ENCODE results near the gene KRT222.

KRT222 gene

DNA sequence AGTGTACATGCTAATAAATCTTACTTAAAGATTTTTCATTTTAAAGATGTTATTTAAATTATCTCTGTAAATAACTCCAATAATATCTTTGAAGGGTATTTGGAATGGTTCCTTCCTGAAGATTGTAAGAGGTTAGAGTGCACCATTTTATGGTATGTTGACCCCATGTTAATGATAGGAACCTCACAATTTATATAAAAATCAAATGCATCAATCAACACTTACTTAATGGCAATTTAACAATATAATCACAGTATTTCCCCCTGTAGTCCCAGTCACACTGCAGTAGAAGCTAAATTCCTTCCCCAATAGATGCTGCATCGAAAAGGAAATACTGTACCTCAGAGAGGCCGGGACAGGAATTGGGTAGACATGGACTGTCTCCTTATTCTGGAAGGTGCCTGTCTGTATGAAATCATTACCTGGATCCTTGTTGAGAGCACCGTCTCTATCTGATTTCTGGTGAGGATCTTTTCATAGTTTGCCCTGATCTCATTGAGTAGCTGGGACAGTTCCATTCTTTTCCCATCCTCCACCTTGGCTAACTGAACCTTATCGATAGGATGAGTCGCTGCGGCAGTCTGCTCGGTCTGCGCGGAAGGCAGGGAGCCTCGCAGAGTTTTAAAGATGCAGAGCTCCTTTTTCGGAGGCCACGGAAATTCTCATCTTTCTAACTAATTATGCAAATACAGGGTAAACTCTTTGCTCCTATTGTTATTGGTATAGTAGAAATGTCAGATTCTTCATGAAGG lies at the start of gene KRT222:
Gene KRT222 (minus strand): TSS at position 596 of the 752 bp plus-strand sequence. CDS start 78 bp downstream, at position 518.
- DNase-seq, result no peak

DNA sequence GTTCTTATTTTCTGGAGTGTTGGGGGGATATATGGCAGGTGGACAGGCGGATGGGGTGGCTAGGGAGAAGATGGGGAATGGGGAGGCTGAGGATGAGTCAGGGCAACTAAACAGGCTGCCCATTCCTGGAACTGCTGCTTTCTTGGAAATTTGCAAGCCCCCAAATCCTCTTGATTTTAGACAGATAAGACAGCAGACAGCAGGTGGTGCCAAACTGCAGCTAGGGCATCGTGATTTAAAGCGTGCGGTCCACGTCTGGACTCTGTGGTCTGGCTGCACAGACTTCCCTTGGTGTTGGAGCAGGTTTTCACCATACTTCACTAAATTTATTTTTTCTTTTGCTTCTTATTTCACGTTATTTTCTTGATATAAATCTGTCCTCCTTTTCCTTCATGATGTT lies 49.5 kb upstream of the KRT222 start:
- no peak for DNase-seq

DNA sequence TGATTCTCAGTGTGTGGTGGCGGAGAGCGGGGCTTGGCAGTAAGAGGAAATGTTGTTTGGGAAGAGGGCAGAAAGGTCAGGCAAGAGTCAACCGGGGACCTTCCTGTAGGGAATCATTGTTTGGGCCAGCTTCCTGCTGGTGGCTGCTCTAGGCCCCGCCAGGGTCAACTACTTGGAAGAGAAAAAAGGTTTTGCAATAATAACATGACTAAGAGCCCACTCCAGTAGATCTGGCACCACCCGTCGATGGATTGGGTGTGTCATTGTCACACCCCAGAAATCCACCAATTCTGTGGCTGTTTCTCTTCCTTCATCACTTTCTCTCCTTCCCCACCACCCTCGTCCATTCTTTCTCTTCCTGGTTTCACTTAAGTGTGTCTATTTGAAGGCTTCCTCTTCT lies 42.8 kb upstream of the KRT222 start:
- DNase-seq, result peak; percentile 56

DNA sequence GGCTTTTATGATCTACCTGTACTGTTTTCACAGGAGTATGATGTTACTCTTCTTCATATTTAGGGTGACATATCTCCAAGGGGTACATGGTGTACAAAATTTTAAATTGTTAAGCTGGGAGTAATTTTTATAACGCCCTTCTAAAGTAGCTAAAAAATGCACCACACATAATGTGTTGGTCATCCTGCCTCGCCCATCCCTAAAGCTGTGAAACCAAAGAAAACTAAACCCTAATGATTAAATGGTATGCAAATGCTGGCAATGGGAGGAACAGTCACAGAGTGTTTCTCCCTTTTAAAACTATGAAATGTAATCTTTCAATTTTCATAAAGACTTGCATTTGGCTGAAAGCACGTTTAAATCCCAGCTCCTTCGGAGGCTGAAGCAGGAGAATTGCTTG lies 40.6 kb upstream of the KRT222 start:
- DNase-seq, result no peak

DNA sequence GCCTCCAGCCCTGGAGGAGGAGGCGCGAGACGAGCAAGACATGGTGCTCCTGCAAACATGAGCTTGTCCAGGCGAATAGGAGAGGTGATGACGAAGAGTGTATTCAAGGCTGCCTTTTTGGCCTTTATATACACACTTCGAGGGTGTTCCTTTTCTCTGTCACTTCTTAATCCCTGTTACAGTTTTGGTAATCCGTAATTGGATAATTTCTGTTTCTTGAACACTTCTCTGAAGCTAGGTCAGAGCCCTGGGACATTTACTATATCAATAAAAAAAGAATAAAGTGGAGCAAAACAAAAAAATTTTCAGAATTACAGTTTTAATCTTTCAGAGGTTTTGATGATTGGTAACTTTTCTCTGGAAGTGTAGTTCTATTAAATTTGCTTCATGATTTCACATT lies 38.7 kb upstream of the KRT222 start, which contains the start of gene KRT24:
Gene KRT24 (minus strand): TSS at position 101 of the 400 bp plus-strand sequence. CDS start 59 bp downstream, at position 42.
- no peak for DNase-seq

DNA sequence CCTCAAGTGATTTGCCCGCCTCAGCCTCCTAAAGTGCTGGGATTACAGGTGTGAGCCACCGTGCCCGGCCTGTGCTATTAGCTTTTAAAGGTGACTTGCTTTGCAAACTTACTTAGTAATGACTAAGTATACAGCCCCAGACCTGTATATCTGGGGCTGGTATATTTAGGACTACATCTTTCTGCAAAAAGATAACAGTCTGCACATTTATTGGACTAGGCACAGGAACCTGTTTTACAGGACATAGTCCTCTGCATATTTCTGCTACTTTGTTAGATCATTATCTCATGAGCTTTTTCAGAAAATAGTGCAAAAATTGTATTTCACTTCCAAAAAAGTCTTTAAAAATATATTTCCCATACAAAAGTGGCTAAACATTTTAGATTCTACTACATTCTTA lies 37.3 kb upstream of the KRT222 start:
- DNase-seq, result no peak

DNA sequence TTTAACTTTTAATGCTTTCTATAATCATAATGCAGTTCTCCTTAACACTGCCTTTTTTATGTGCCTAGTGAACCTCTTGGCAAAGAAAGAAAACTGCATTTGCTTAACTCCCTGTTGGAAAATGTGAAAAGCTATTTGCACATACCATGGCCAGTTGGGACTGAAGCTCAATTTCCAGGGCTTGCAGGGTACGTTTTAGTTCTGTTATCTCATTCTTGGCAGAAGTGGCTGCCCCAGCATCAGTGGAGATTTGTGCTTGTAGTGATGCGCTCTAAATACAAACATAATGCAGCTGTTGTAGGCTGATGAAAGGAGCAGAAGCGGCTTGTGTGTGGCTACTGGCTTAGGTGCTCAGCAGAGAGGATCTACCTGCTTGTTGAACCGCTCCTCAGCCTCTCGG lies 34.9 kb upstream of the KRT222 start:
- DNase-seq, result no peak

DNA sequence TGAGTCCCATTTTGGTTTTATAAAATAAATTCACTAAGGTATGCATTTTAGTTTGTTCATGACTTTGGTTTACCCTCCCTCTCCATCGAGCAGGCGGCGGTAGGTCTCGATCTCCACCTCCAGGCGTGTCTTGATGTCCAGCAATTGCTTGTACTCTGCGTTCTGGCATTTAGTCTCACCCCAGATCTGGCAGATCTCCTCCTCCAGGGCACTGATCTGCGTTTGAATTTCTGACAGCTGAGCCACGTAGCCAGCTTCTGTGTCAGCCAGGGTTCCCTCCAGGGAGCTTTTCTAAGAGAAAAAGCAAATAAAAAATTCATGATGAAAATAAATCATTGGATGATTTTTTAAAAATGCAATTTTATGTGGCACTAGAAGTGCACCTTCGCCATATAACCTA lies 34.4 kb upstream of the KRT222 start:
- DNase-seq, result no peak

DNA sequence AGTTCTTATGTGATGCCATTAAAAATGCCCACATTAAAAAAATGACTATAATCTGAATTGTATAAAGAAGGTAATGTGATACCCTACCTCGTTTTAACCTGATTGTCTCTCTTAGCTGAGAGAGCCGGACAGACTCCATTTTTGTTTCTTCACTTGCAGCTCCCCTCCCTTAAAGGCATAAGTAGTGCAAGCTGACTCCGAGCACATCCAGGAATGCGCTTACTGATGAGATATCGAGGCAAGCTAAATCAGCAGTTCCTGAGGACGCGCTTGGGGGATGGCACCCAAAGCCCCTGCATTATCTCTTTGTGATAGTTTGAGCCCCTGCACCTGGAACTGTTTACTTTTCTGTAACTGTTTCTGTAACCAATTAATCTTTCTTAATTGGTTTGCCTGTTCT lies 32.3 kb upstream of the KRT222 start:
- DNase-seq, result no peak

DNA sequence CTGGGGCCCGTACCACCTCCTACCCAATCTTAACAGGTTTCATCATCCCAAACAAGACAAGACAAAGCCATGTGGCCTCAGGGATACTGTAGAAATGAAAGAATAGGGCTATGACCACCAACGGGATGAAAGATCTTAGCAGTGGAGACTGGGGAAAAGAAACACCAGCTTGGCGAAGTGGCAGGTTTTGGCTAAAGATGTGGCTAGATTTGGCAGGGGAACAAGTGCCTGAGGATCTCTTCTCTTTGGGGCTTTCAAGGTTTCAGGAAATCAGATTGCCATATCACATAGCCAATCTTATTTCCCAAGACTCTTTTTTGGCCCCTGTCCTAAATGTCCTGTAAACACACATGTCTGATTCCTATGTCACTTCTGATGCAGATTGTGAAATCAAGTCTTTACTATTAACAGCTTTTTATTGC lies 31.7 kb upstream of the KRT222 start:
- no peak for DNase-seq

DNA sequence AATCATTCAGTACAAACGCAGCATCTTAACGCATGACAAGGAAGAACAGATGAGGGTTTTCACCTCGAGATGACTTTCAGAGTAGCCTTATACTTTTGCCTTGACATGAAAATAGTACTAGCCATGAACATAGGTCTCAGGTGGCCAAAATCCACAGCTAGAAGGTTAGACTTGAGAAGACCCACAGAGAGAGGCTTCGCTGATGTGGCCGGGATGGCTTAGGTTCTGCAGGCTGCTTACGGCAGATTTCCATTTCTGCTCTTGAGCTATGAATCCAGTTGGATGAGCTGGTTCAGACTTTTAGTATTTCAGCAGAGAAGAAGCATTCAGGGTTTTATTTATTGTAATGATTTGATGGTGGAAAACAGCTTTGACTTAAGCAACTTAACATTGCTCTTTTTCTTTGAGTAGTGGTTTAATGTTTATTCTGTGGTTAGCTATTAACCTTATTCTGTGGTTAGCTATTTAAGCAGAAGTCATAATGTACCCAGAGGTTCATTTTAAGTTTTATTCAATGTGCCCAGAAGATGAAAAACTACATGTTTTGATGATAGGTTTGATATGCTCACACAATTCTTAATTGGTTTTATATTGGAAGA lies 31.0 kb upstream of the KRT222 start:
- no peak for DNase-seq

DNA sequence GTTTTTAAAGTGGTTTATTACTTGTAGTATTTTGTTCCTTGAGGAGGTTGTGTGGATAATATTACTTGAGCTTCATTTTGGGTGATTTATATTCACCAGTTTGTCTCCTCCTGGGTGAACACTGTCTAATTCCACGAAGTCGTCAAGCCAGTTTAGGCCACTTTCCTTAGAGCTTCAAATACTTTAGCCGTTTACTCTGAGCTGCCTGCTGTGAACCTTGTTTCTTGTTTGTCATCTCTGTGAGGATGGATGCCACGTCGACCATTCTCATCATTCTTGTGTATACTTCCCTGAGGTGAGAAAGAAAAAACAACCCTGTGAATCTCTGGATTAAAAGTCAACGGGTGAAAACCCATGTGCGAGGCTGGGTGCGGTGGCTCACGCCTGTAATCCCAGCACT lies 29.6 kb upstream of the KRT222 start:
- no peak for DNase-seq

DNA sequence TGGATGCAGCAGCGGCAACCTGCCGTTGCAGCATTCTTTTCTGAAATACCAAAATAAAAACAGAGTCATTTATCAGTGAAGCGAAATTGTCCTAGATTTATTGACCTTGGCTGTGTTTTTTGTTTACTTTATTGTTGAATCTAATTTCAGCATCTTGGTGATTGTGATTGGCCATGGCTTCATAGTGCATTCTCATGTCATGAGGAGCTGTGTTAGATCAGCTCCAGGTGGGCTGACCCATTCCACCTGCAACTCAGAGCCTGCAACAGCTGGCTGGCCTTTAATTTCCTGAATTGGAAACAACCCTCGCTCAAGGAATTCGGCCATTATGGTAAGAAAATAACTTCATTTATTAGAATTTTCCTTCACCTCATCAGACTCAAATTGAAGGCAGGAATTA lies 22.1 kb upstream of the KRT222 start:
- no peak for DNase-seq

DNA sequence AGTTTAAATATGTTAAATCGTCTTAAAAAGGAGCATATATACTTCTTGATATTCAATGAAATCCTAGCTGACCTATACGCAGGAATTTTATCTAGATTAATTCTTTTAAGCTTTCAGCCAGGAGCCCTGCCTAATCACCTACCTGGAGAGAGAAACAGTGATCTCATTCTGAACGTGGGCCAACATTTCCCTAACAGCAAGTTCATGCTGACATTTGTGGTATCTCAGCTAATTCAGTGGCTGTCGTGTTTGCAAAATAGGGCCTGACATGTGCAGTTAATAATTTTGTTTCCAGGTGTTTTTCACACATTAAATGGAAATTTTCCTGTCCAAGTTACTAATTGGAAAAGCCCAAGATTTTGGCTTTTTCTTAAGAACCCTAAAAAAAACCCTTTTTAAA lies 21.2 kb upstream of the KRT222 start:
- DNase-seq, result no peak

DNA sequence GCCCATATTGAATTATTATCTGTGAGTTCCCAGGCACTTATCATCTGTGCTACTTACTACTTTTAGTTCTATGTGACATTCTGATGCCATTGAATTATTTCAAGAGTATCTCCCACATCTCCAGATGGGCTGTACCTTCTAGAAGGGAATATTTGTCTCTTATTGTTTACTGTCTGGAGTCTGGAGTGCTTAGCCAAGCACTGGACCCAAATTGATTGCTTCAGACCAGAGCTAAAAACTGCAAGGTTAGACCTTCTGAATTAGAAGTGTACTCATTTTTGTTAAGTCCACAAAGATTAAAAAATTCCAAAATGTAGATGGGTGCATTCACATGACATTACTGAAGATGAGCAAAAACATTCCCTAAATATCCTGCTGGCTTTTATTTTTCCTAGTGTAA lies 16.0 kb upstream of the KRT222 start:
- DNase-seq, result no peak

DNA sequence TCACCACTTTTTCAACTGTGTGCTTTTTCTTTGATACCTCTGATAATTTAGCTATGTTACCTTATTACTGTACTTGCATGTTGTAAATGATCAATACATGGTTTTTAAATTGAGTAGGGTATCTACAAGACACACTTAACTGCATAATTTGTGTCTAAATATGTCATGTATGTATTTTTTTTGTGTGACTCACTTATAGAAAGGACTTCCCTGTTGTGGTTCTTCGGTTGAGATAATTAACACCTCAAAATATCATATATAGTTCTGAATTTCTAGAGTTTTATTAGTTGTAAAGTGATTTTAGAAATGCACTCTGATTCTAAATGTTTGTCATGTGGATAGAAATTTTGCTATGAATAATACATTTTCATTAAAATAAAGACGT lies 14.5 kb upstream of the KRT222 start:
- DNase-seq, result no peak

DNA sequence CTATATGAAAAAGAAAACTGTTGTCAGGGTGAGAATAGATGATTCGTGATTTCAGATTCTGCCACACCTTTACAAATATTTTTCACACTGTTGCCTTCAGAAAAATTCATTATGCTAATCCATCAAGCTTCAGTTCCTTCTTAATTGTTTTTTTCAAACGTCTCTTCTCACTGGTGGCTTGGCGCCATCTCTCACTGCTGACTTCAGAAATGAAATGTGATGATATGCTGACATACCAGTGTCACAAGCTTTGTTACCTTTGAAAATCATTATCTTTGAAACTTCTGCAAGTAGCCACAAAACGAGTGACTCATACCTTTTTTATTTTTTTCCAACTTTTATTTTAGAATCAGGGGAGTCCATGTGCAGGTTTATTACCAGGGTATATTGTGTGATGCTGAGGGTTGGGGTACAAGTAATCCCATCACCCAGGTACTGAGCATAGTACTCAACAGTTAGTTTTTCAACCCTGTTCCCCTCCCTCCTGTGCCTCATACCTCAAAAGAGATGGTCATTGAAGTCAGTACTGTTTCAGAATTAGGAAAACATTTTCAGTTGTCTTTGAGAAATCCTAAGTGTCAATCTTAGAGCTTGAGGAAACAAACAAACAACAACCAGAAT lies 14.0 kb upstream of the KRT222 start:
- no peak for DNase-seq

DNA sequence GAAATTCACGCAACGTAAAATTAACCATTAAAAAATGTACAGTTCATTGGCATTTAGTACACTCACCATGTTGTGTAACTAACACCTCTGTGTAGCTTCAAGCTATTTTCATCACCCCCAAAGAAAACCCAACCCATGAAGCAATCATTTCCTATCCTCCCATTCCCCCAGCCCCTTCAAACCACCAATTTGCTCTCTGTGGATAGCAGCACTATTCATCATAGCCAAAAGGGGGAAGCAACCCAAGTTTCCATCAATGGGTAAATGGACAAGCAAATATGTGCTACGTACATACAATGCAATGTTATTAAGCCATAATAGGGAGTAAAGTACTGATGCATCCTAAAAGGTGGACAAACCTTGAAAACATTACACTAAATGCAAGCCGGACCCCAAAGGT lies 10.9 kb upstream of the KRT222 start:
- no peak for DNase-seq

DNA sequence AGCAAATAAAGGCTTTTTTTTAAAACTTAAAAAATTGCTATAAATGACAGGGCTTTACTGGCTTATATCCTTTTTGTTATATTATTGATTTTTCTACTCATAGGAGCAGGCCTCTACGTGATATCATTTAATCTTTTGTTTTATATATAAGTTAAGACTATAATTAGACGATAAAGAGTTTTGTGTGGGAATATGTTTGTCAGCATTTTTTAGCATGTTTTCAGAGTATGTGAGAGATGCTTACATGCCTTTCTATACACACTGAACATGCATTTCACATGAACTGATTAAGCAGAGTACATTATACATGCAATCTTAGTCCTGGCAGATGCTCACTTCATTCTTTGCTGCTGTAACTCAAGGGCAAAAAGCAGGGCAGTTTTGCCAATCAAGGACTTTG lies 7.7 kb upstream of the KRT222 start:
- no peak for DNase-seq

DNA sequence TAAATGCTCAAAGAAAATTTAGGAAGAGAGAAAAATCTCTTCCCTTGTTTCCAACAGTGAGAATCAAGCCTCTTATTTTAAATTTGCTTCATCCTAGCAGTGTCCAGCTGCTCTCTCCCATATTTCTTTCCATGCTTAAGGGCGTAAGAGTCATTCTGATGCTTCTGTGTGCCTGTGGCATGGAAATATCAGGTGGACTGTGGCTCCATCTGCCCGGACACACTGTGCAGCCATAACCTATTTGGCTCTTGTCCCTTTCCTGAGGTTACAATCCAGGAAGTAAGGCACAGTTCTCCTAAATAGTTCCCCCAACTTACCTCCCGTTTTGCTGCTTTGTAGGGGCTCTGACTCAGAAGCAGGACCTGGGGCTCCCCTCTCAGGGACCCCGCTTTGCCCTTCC lies 6.3 kb upstream of the KRT222 start:
- no peak for DNase-seq

DNA sequence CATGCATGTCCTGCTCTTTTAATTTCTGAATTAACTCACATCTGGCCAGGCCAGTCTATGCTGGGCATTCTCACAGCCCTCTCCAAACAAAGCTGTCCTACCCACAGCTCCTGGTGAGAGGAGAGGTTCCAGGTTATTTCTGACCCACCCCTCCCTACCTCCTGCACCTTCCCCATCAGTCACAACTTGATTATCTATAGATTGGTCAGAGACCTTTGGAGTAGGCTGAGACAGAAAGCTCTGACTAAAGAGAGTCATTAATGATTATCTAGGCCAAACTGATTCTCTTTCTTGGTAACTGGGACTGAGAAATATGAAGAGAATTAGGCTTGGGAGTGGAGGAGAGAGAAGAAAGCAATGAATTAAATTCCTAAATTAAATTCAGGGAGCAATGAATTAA lies 1.4 kb upstream of the KRT222 start:
- no peak for DNase-seq

DNA sequence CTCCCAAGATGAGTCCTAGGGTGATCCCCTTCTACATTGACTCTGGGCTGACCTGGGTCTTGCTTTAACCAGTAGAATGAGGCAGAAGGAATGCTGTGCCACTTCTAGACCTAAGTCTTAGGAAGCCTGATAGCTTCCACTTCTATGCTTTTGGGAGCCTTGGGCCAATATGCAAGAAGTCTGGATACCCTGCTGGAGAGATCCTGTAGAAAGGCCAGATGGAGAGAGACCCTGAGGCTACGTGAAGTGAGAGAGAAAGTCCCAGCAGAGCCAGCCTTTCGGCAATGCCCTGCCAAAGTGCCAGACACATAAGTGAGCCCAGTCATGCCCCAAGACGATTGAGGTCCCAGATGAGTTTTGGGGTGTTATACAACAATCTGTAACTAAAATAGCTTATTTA lies 1.7 kb downstream of the KRT222 start:
- no peak for DNase-seq

DNA sequence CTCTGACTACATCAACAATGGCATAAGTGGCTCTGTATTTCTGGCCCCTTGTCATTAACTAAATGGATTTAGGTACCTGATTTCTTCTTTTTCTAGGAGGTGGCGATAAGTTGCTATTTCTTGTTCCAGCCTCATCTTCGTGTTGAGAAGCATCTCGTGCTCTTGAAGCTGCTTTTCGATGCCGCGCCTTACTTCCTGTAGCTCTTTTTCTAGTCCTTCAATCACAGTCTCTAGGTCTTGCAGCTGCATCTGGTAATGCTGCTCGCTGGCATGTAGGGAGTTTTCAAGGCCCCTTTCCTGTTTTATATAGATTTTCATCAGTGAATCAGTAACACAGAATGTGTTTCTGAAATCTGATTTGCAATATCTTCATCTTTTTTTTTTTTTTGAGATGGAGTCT lies 5.1 kb downstream of the KRT222 start:
- no peak for DNase-seq

DNA sequence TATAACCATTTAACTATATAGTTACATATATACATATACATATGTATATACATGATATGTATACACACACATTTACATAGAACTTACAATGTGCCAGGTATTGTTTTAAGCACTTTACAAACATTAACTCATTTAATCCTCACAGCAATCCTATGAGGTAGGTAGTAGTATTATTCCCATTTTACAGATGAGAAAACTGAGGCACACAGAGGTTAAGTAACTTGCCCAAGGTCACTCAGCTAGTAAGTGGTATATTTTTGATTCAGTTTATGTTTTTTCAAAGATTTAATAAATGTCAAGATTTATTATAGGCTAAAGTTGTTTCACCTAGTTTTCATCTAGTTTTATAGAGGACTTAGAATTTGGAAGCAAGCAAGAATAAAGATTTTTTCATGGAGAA lies 6.6 kb downstream of the KRT222 start:
- no peak for DNase-seq

DNA sequence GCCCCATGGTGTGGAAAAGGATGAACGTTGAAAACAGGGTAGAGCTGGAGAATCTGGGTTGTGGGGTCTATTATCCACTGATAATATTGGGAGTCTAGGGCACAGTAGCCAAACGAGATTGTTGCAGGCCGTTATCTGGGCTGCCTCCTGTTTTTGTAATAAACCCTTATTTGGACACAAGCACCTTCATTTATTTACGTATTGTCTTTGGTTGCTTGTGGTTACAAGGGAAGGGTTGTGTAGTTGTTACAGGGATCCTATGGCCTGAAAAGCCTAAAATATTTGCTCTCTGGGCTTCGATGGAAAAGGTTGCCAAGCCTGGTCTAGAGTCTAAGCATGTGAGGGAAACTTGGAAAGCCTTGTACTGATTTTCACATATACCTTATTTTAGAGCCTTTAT lies 13.0 kb downstream of the KRT222 start:
- DNase-seq, result no peak
